ENCODE results near the gene PRAMEF15.
"Not testable (repeated sequence)": the region's sequence is repeated elsewhere in the genome, so short reads cannot be mapped to it uniquely, and the experiment has no call there.

Gene PRAMEF15

GRCh38 chr1:13315281-13315680 lies at the start of gene PRAMEF15:
TSS of gene PRAMEF15 (plus strand) at chr1:13315581. CDS start at chr1:13318408, 2,827 bp downstream.
- not testable (repeated sequence) for DNase-seq

DNA sequence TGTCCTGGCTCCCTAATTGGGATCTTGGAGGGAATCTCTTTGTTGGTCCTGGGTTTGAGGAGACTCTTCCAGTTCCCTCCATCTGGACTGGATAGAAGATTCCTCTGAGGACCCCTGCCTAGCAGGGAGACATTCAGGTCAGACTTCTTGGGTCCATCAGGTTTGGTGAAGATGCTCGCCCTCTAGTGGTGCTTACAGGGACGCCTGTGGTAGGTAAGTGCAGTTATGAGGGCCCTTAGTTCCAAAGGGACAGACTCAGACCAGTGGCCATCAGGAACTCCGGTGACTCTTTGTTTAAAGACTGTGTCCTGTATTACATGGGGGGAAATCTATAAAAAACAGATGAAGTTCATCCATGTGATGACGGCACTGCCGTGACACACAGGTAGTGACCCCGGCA lies 38.4 kb upstream of the PRAMEF15 start:
- DNase-seq = not testable (repeated sequence)

DNA sequence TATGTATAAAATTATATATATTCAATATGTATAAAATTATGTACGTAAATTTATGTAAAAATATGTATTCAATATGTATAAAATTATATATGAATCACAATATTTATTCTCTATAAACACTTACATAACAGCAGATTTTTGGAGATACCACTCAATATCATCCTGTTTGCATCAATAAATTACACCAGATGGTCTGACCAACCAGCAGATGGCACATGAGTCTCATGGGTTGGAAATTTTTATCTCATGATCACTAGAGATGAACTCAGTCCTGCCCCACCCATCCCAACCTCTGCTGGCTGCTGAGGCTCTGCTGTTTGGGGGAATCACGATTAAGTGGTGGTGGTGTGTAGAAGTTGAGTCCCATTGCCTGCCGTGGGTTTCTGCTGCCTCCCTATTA lies 35.8 kb upstream of the PRAMEF15 start:
- DNase-seq = not testable (repeated sequence)

- not testable (repeated sequence) for DNase-seq
These were observed 30.3 kb upstream of the PRAMEF15 start, which contains the start of gene PRAMEF8 for GRCh38 chr1:13285037-13285436. TSS of gene PRAMEF8 (minus strand) at chr1:13285137. CDS start at chr1:13284091, 1,046 bp downstream.

GRCh38 chr1:13289030-13289429 lies 26.4 kb upstream of the PRAMEF15 start:
- DNase-seq = not testable (repeated sequence)

DNA sequence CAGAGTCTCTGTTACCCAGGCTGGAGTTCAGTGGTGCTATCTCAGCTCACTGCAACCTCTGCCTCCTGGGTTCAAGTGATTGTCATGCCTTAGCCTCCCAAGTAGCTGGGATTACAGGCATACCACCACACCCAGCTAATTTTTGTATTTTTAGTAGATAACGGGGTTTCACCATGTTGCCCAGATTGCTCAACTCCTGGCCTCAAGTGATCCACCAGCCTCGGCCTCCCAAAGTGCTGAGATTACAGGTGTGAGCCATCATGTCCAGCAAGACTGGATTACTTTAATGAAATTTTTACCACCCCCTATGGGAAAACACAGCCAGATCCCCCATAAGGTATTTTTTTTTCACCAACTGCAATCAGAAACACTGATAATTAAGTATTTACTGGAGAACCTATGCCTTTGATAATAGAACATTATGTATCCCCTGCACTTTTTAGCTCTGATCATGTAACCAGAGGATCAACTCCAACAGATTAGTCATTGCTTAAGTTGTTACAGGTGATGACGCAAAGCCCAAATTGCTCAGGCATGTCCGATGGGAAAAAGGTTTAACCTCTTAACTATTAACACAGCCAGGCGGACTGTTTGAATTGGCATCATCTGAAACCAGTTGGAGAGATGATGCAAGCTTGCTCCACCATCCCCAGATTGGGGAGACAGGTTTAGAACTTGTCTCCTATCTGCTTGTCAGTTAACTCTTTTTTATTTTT lies 18.0 kb upstream of the PRAMEF15 start:
- not testable (repeated sequence) for DNase-seq

GRCh38 chr1:13298699-13299098 lies 16.7 kb upstream of the PRAMEF15 start:
- not testable (repeated sequence) for DNase-seq

DNA sequence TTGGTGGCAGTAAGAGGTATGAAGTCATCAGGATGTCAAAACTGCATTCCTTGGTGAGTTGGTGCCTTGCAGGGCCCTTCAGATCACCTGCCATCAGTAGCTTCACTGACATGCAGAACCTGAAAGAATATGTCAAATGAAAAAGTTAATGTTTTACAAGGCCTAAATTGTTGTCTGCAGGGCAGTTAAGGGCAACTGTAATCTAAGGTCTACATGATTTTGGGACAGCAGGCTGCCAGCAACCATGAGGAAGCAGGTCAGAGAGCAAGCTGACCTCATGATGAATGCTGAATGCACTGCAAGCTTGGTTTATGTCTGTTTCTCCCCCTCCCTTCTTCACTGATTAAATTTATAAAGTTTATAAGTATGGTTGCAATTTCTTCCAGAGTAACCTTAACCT lies 13.2 kb upstream of the PRAMEF15 start:
- DNase-seq = not testable (repeated sequence)

- DNase-seq = not testable (repeated sequence)
These were observed 12.1 kb upstream of the PRAMEF15 start, which contains the start of gene PRAMEF33 for GRCh38 chr1:13303239-13303638. TSS of gene PRAMEF33 (plus strand) at chr1:13303539. CDS start at chr1:13305955, 2,416 bp downstream.

GRCh38 chr1:13342496-13342895 lies 27.1 kb downstream of the PRAMEF15 start:
- not testable (repeated sequence) for DNase-seq

DNA sequence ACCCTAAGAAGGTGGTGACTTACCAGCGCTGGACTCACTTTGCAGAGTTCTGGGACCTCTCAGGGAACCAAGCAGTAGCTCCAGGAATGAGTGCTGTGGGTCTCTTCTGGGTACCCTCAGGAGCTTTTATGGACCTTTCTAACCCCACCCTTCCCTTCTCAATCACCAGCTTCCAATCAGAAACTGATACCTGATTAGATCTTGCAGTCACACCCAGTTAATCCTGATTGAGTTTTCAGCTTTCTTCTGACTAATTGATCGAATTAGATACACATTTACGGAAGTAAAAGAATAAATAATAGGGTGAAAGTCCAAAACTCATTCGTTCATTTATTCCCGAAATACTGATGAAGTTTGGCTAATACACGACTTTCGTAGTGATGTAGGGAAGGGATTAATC lies 31.7 kb downstream of the PRAMEF15 start, which contains the start of gene PRAMEF14:
PRAMEF14 (minus strand) TSS at position 101 of the 400 bp plus-strand sequence. CDS start 1,820 bp downstream, outside the sequence.
- DNase-seq = not testable (repeated sequence)

DNA sequence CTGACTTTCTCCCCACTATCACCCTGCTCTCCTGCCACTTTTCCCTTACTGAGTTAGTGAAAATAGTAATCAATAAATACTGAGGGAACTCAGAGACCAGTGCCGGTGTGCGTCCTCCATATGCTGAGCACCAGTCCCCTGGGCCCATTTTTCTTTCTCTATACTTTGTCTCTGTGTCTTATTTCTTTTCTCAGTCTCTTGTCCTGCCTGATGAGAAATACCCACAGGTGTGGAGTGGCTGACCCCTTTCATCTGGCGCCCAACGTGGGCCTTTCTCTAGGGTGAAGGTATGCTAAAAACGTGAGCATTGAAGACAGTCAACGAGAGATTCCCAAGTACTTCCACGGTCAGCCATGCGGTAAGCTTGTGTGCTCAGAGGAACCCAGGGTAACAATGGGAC lies 38.1 kb downstream of the PRAMEF15 start:
- not testable (repeated sequence) for DNase-seq

- not testable (repeated sequence) for DNase-seq
These were observed 39.1 kb downstream of the PRAMEF15 start for GRCh38 chr1:13354475-13354874.

- DNase-seq = peak in 3 of 56 donors; percentile 1 to 22 (median 7)
These were observed 41.4 kb downstream of the PRAMEF15 start for GRCh38 chr1:13356774-13357173.

GRCh38 chr1:13362364-13362763 lies 47.0 kb downstream of the PRAMEF15 start:
- not testable (repeated sequence) for DNase-seq

DNA sequence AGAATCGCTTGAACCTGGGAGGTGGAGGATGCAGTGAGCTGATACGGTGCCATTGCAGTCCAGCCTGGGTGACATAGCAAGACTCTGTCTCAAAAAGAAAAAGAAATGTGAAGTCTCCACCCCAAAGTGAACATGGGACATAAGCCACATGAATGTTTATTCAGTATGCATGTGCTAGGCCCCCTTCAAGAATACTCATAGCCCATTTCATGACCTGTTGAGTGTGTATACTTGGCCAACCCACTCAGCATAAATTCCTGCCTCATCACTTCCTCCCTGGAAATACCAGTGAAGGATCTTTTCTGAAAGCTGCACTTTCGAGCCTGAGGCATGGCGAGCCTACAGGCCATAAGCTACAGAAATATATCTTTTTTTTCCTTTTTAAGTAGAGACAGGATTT lies 49.5 kb downstream of the PRAMEF15 start:
- DNase-seq = not testable (repeated sequence)

DNA sequence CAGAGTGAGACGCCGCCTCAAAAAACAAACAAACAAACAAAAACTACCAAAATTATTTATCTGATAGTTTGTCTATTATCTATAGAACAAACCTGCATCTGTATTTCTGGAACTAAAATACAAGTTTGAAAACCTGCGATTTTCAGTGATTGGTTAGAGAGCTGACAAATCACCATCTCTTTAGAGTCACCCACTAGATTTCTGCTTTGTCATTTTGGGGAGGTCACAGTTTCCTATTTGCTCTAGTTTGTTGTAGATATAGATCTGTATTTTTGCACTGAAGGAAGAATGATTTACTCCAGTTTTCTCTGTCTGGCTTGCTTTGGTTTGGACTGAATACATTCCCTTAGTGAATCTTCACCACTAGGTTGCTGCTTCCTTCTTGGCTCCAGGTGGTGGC lies 51.2 kb downstream of the PRAMEF15 start:
- not testable (repeated sequence) for DNase-seq

DNA sequence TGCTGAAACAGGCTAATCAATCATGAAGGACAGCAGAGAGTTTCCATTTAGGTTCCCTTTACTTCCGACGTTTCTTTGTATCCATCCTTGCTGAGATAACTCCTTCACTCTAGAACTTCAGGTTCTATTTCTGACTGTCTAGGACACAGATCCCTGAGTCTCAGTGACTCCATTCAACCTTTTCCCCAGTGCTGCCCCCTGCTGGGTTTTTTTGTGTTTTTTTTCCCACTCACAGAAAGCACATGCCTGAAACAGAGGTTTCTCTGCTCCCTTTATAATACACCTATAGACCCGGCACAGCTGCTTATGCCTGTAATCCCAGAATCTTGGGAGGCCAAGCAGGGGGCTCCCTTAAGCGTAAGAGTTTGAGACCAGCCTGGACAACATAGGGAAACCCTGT lies 53.2 kb downstream of the PRAMEF15 start:
- DNase-seq = peak in 6 of 56 donors; percentile 0 to 53 (median 4)

Data from nucleus accumbens (tissue), 56 donors.